Upper lobe of right lung (tissue), 1 donor: ENCODE results near the gene TMEM185A. TPM values are rescaled to one million over a fixed set of nuclear protein-coding genes. Genes with fewer than 3 reads are reported as not detected.
"Not testable (repeated sequence)": the region's sequence is repeated elsewhere in the genome, so short reads cannot be mapped to it uniquely, and the experiment has no call there.

Experiments
- ATAC-seq: fragments of 200-7000 bp; cut with Tn5 transposase; one replicate; pipeline ENCODE4 v1.9.1; 2020; ENCODE audit warnings: mild to moderate bottlenecking, moderate library complexity
- DNase-seq: peaks from one replicate; pipeline ENCODE4 v3.0.0-alpha.2; 2020
- H3K27ac ChIP-seq: fragments of 200-600 bp; one replicate; pipeline ENCODE4 v1.8.0; 2022
- H3K27me3 ChIP-seq: fragments of 200-600 bp; one replicate; pipeline ENCODE4 v1.8.0; 2022; ENCODE audit warnings: mild to moderate bottlenecking
- H3K36me3 ChIP-seq: fragments of 200-600 bp; one replicate; pipeline ENCODE4 v1.8.0; 2022
- H3K4me1 ChIP-seq: fragments of 200-600 bp; one replicate; pipeline ENCODE4 v1.8.0; 2022
- H3K4me3 ChIP-seq: fragments of 200-600 bp; one replicate; pipeline ENCODE4 v1.8.0; 2022; ENCODE audit warnings: mild to moderate bottlenecking
- H3K9me3 ChIP-seq: fragments of 200-600 bp; one replicate; pipeline ENCODE4 v1.8.0; 2022
- CTCF ChIP-seq: fragments of 200-600 bp; IDR thresholded peaks from one replicate; pipeline ENCODE4 v1.8.0; 2022; ENCODE audit warnings: antibody characterized with exemption
- intact Hi-C: fragments of 100-400 bp; cut with DNase I; formaldehyde crosslinking; loops from one replicate; pipeline ENCODE4 v1.11.0; 2022
- total RNA-seq: library from RNA; stranded (reverse); fragmentation: NEBNext Ultra II Directional; extraction: Animal tissue kit (Norgen Biotek cat#: 25700); gene quantifications from one replicate; pipeline ENCODE4 v1.2.1, GENCODE V29; 2021
- donor health status: DM: no; HTN: yes; CAD: no; lungs with severe emphysema.

Gene TMEM185A
- total RNA-seq, 1 donor from 2014 or later, result 19.9 TPM

- ATAC-seq (no peak), DNase-seq (no peak)
- Histone ChIP-seq H3K27me3 (no peaks in the 10 kb centered on the region), H3K4me1 (no peaks in the 10 kb centered on the region), H3K27ac (no peak overlapping the region), H3K36me3 (no peaks in the 10 kb centered on the region), H3K4me3 (no peak overlapping the region), H3K9me3 (no peaks in the 10 kb centered on the region)
- intact Hi-C loops, result no loop called here
- TF ChIP-seq CTCF, result no peak
Observed at GRCh38 chrX:149567621-149568417, 63.8 kb downstream of the TMEM185A start.

GRCh38 chrX:149563359-149563758 is 68.2 kb downstream of the TMEM185A start:
- intact Hi-C loops, result no loop called here
- Histone ChIP-seq H3K27ac (no peak overlapping the region), H3K36me3 (no peaks in the 10 kb centered on the region), H3K4me3 (no peak overlapping the region), H3K4me1 (no peaks in the 10 kb centered on the region), H3K9me3 (no peaks in the 10 kb centered on the region), H3K27me3 (no peaks in the 10 kb centered on the region)
- no peak for ATAC-seq
- no peak for DNase-seq
- TF ChIP-seq CTCF, result no peak

GRCh38 chrX:149555251-149555650 is 76.3 kb downstream of the TMEM185A start:
- H3K27ac ChIP-seq, DNase-seq, H3K4me3 ChIP-seq, H3K27me3 ChIP-seq, intact Hi-C loops, H3K4me1 ChIP-seq, ATAC-seq, H3K36me3 ChIP-seq, H3K9me3 ChIP-seq: not testable (repeated sequence)

- H3K36me3 ChIP-seq, H3K27me3 ChIP-seq, intact Hi-C loops, ATAC-seq, DNase-seq, H3K27ac ChIP-seq, H3K4me3 ChIP-seq, H3K9me3 ChIP-seq, H3K4me1 ChIP-seq: not testable (repeated sequence)
Observed at GRCh38 chrX:149551939-149552248, 79.7 kb downstream of the TMEM185A start.

- H3K4me1 ChIP-seq, ATAC-seq, H3K9me3 ChIP-seq, H3K4me3 ChIP-seq, intact Hi-C loops, H3K27me3 ChIP-seq, H3K36me3 ChIP-seq, DNase-seq, H3K27ac ChIP-seq: not testable (repeated sequence)
Observed at GRCh38 chrX:149551245-149551938, 80.2 kb downstream of the TMEM185A start.

GRCh38 chrX:149550454-149550853 is 81.1 kb downstream of the TMEM185A start:
- DNase-seq, H3K4me3 ChIP-seq, H3K9me3 ChIP-seq, H3K4me1 ChIP-seq, H3K27me3 ChIP-seq, H3K27ac ChIP-seq, intact Hi-C loops, H3K36me3 ChIP-seq, ATAC-seq: not testable (repeated sequence)

- H3K4me1 ChIP-seq, H3K36me3 ChIP-seq, H3K9me3 ChIP-seq, DNase-seq, H3K27me3 ChIP-seq, ATAC-seq, H3K4me3 ChIP-seq, H3K27ac ChIP-seq, intact Hi-C loops: not testable (repeated sequence)
Observed at GRCh38 chrX:149549701-149550100, 81.9 kb downstream of the TMEM185A start, which contains the start of gene HSFX3. TSS of gene HSFX3 (minus strand) at chrX:149549924. CDS start at chrX:149549852, 72 bp downstream.

GRCh38 chrX:149547782-149548181 is 83.8 kb downstream of the TMEM185A start:
- DNase-seq, H3K27me3 ChIP-seq, H3K36me3 ChIP-seq, H3K4me1 ChIP-seq, H3K4me3 ChIP-seq, ATAC-seq, intact Hi-C loops, H3K27ac ChIP-seq, H3K9me3 ChIP-seq: not testable (repeated sequence)

- H3K9me3 ChIP-seq, H3K27me3 ChIP-seq, H3K36me3 ChIP-seq, ATAC-seq, H3K4me1 ChIP-seq, intact Hi-C loops, DNase-seq, H3K27ac ChIP-seq, H3K4me3 ChIP-seq: not testable (repeated sequence)
Observed at GRCh38 chrX:149546962-149547361, 84.6 kb downstream of the TMEM185A start.

Other genes with a start within 250 kb of the TMEM185A start
- gene IDS, start 126.5 kb downstream of the TMEM185A start, total RNA-seq, result 113 TPM
- gene EOLA1, start 90.8 kb downstream of the TMEM185A start, total RNA-seq, result 15.8 TPM
- gene HSFX3, start 81.9 kb downstream of the TMEM185A start, total RNA-seq, result not detected
- gene MAGEA9B, start 44.3 kb downstream of the TMEM185A start, total RNA-seq, result not detected
- not detected for gene HSFX2, start 36.5 kb downstream of the TMEM185A start, total RNA-seq
- not detected for gene MAGEA11, start 80.3 kb upstream of the TMEM185A start, total RNA-seq
- gene HSFX1, start 142.3 kb upstream of the TMEM185A start, total RNA-seq, result 1.4 TPM
- gene MAGEA9, start 150.1 kb upstream of the TMEM185A start, total RNA-seq, result not detected
- gene MAGEA8, start 249.4 kb upstream of the TMEM185A start, total RNA-seq, result not detected